ENCODE results near the gene FBXW2. TPM values are rescaled to one million over a fixed set of nuclear protein-coding genes. Genes with fewer than 3 reads are reported as not detected.

FBXW2 gene
- total and polyA plus RNA-seq, 2 donors (not counting 3 experiments of a cell fraction or from before 2014, with no cell fraction given): 32.5 to 70.2 TPM

DNA sequence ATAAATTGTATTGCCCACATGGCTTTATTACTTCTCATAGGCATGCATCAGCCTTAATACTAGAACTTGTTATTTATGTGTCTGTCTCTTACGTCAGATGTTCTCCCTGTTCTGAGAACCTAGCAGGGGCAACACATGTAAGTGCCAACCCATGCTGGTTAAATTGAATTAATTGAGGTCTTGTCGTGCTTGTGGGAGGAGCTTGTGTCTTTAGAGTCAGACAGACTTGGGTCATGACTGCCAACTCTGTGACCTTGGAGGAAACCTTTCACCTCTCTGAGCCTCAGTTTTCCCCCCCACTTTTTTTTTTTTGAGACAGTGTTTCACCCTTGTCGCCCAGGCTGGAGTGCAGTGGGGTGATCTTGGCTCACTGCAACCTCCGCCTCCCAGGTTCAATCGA, 76.7 kb downstream of the FBXW2 start:
- CTCF ChIA-PET: interaction anchor here (1.0 to 2.0 kb wide), 2 partner anchors 39 to 103 kb away, joined by 3 to 6 read pairs; no protein-coding TSS in a partner anchor
- no peak overlapping the region for H3K4me3 ChIP-seq (replicated peaks in 1 of 3; ENCODE audit: insufficient read depth in 1 of 3, low read depth in 1 of 3, low read length in 3 of 3)
- H4K20me1 ChIP-seq (replicated peaks; ENCODE audit: control insufficient read depth, extremely low read depth, insufficient read depth, low read length): no peaks in the 10 kb centered on the region
- peaks cover 2% of the 10 kb centered on the region for H3K79me2 ChIP-seq (ENCODE audit: control insufficient read depth, insufficient read depth, low read length)
- no peak overlapping the region for H3K9ac ChIP-seq (replicated peaks; ENCODE audit: extremely low read depth, insufficient read depth, low read length)
- BruUV-seq (replicated peaks): no TSS peak
- peaks cover 21% of the 10 kb centered on the region for H3K4me1 ChIP-seq (ENCODE audit: control insufficient read depth, extremely low read depth, insufficient read depth, low read length)
- no peaks in the 10 kb centered on the region for H3K9me3 ChIP-seq (replicated peaks; ENCODE audit: control insufficient read depth, insufficient read depth, low read length)
- H3K27me3 ChIP-seq (ENCODE audit: control insufficient read depth in 2 of 2, insufficient read depth in 2 of 2, low read length in 2 of 2): no peaks in the 10 kb centered on the region
- H3K9me1 ChIP-seq (replicated peaks; ENCODE audit: control insufficient read depth, extremely low read depth, insufficient read depth, low read length): no peaks in the 10 kb centered on the region
- no peak for FAIRE-seq
- H3K36me3 ChIP-seq (ENCODE audit: control insufficient read depth in 2 of 2, extremely low read depth in 1 of 2, insufficient read depth in 2 of 2, low read length in 2 of 2): no peaks in the 10 kb centered on the region
- dilution Hi-C loops (cut with MboI; ENCODE audit: extremely low pct_ligation_motif_present, low sequenced_read_pairs): no loop called here
- H2AFZ ChIP-seq (ENCODE audit: low read depth, low read length): no peak overlapping the region
- POLR2A ChIA-PET: no interaction called here
- DNase-seq (ENCODE audit: low read depth, low spot score): no peak
- H3K4me2 ChIP-seq (ENCODE audit: insufficient read depth, low read length): no peak overlapping the region
- no peak overlapping the region for H3K27ac ChIP-seq (ENCODE audit: insufficient read depth, low read depth, low read length)
- intact Hi-C loops (cut with micrococcal nuclease): no loop called here
- TF ChIP-seq EZH2 (IDR thresholded peaks at IDR 0.05; ENCODE audit: borderline replicate concordance, low read depth, low read length, severe bottlenecking): no peak
- no peak for TF ChIP-seq JUN (IDR thresholded peaks at IDR 0.05; ENCODE audit: borderline replicate concordance, insufficient read depth, insufficient read length, low read depth)
- no peak for TF ChIP-seq MAX (IDR thresholded peaks at IDR 0.05; ENCODE audit: insufficient read depth, insufficient read length)
- TF ChIP-seq MYC (IDR thresholded peaks at IDR 0.05; ENCODE audit: low read depth, low read length): no peak
- no peak for TF ChIP-seq POLR2A (IDR thresholded peaks at IDR 0.05; ENCODE audit: low read depth, low read length)
- TF ChIP-seq, protein P1, sequence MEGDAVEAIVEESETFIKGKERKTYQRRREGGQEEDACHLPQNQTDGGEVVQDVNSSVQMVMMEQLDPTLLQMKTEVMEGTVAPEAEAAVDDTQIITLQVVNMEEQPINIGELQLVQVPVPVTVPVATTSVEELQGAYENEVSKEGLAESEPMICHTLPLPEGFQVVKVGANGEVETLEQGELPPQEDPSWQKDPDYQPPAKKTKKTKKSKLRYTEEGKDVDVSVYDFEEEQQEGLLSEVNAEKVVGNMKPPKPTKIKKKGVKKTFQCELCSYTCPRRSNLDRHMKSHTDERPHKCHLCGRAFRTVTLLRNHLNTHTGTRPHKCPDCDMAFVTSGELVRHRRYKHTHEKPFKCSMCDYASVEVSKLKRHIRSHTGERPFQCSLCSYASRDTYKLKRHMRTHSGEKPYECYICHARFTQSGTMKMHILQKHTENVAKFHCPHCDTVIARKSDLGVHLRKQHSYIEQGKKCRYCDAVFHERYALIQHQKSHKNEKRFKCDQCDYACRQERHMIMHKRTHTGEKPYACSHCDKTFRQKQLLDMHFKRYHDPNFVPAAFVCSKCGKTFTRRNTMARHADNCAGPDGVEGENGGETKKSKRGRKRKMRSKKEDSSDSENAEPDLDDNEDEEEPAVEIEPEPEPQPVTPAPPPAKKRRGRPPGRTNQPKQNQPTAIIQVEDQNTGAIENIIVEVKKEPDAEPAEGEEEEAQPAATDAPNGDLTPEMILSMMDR (IDR thresholded peaks at IDR 0.05; ENCODE audit: extremely low read depth in 1 of 2, insufficient read depth in 1 of 2, low read depth in 1 of 2, low read length in 2 of 2): no peak
